HL-60 (cell line): ENCODE measurements around the gene PROCA1.
A peak's percentile ranks its signal among the peaks of the same experiment; 100 is the strongest.

ENCODE experiments used
- GABPA ChIP-seq: IDR thresholded peaks from 2 replicates; pipeline ENCODE4 v1.6.1; 2012; ENCODE audit warnings: low read depth
- POLR2AphosphoS5 ChIP-seq: IDR thresholded peaks from 2 replicates; pipeline ENCODE4 v1.6.1; 2012; ENCODE audit warnings: low read depth
- TF ChIP-seq, protein P1 (sequence below): IDR thresholded peaks from one replicate; pipeline ENCODE4 v1.5.1; 2011; ENCODE audit warnings: low read length, control low read depth, inconsistent platforms; ENCODE audit not compliant: insufficient read depth
- TF ChIP-seq, protein P2 (sequence below): IDR thresholded peaks from 2 replicates; pipeline ENCODE4 v1.6.1; 2012; ENCODE audit warnings: low read depth; ENCODE audit not compliant: insufficient replicate concordance

GRCh38 chr17:28728364-28729200 lies 16.9 kb upstream of the PROCA1 start, which contains the start of gene NEK8:
- TF ChIP-seq, protein P1, sequence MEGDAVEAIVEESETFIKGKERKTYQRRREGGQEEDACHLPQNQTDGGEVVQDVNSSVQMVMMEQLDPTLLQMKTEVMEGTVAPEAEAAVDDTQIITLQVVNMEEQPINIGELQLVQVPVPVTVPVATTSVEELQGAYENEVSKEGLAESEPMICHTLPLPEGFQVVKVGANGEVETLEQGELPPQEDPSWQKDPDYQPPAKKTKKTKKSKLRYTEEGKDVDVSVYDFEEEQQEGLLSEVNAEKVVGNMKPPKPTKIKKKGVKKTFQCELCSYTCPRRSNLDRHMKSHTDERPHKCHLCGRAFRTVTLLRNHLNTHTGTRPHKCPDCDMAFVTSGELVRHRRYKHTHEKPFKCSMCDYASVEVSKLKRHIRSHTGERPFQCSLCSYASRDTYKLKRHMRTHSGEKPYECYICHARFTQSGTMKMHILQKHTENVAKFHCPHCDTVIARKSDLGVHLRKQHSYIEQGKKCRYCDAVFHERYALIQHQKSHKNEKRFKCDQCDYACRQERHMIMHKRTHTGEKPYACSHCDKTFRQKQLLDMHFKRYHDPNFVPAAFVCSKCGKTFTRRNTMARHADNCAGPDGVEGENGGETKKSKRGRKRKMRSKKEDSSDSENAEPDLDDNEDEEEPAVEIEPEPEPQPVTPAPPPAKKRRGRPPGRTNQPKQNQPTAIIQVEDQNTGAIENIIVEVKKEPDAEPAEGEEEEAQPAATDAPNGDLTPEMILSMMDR, result no peak
- TF ChIP-seq POLR2AphosphoS5, result peak; percentile 61
- TF ChIP-seq, protein P2, sequence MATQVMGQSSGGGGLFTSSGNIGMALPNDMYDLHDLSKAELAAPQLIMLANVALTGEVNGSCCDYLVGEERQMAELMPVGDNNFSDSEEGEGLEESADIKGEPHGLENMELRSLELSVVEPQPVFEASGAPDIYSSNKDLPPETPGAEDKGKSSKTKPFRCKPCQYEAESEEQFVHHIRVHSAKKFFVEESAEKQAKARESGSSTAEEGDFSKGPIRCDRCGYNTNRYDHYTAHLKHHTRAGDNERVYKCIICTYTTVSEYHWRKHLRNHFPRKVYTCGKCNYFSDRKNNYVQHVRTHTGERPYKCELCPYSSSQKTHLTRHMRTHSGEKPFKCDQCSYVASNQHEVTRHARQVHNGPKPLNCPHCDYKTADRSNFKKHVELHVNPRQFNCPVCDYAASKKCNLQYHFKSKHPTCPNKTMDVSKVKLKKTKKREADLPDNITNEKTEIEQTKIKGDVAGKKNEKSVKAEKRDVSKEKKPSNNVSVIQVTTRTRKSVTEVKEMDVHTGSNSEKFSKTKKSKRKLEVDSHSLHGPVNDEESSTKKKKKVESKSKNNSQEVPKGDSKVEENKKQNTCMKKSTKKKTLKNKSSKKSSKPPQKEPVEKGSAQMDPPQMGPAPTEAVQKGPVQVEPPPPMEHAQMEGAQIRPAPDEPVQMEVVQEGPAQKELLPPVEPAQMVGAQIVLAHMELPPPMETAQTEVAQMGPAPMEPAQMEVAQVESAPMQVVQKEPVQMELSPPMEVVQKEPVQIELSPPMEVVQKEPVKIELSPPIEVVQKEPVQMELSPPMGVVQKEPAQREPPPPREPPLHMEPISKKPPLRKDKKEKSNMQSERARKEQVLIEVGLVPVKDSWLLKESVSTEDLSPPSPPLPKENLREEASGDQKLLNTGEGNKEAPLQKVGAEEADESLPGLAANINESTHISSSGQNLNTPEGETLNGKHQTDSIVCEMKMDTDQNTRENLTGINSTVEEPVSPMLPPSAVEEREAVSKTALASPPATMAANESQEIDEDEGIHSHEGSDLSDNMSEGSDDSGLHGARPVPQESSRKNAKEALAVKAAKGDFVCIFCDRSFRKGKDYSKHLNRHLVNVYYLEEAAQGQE, result no peak
- 0 out of 2 replicates have a peak, but pooled peaks have one; percentile 27 for TF ChIP-seq GABPA
